SU-DHL-6 (cell line): Measurements from ENCODE around the gene FOXO3.

Source experiments
- CTCF ChIP-seq: fragments of 200-600 bp; sonication (generic); IDR thresholded peaks from one replicate; pipeline ENCODE4 v1.5.1; 2017; ENCODE audit warnings: antibody characterized with exemption, mild to moderate bottlenecking, low read length, moderate library complexity; ENCODE audit not compliant: insufficient read depth, poor library complexity, severe bottlenecking
- EZH2phosphoT487 ChIP-seq: fragments of 200-600 bp; sonication (generic), shearing (Covaris generic); conservative IDR thresholded peaks from 2 replicates; pipeline ENCODE4 v1.6.1; 2018; ENCODE audit warnings: mild to moderate bottlenecking, antibody characterized with exemption, low read length, moderate library complexity, mixed read lengths

- TF ChIP-seq CTCF = no peak
- TF ChIP-seq EZH2phosphoT487 = no peak
Measured at GRCh38 chr6:108643184-108643583, 82.5 kb downstream of the FOXO3 start.
